DMS 273 (cell line): ENCODE results near the gene H2AZ2.

Source experiments
- DNase-seq: peaks from one replicate; lab custom pipeline; 2025; ENCODE audit not compliant: unreplicated experiment; lab: John Stamatoyannopoulos, UW

H2AZ2 gene

GRCh38 chr7:44847920-44848634, at the start of gene H2AZ2:
Gene H2AZ2 (minus strand): TSS chr7:44848087. CDS start chr7:44847971, 116 bp downstream.
- peak; percentile 100 for DNase-seq

- no peak for DNase-seq
These were observed 49.4 kb upstream of the H2AZ2 start for GRCh38 chr7:44897309-44897708.

- DNase-seq, result peak; percentile 62
These were observed 47.1 kb upstream of the H2AZ2 start for GRCh38 chr7:44894888-44895580.

GRCh38 chr7:44893710-44894234, 45.9 kb upstream of the H2AZ2 start:
- DNase-seq, result no peak

- DNase-seq, result no peak
These were observed 43.9 kb upstream of the H2AZ2 start for GRCh38 chr7:44891791-44892190.

- DNase-seq, result no peak
These were observed 43.5 kb upstream of the H2AZ2 start for GRCh38 chr7:44891372-44891771.

- peak; percentile 67 for DNase-seq
These were observed 41.3 kb upstream of the H2AZ2 start for GRCh38 chr7:44889086-44889781.

- DNase-seq, result no peak
These were observed 39.4 kb upstream of the H2AZ2 start for GRCh38 chr7:44887293-44887692.

- DNase-seq, result peak; percentile 99
These were observed 37.8 kb upstream of the H2AZ2 start, which contains the start of gene PURB for GRCh38 chr7:44885394-44886317. Gene PURB (minus strand): TSS chr7:44885530. CDS start chr7:44885348, 182 bp downstream.

- DNase-seq, result peak; percentile 90
These were observed 36.9 kb upstream of the H2AZ2 start for GRCh38 chr7:44884621-44885393.

- no peak for DNase-seq
These were observed 36.2 kb upstream of the H2AZ2 start for GRCh38 chr7:44883961-44884620.

- peak; percentile 41 for DNase-seq
These were observed 35.0 kb upstream of the H2AZ2 start for GRCh38 chr7:44882899-44883298.

GRCh38 chr7:44881610-44882009, 33.7 kb upstream of the H2AZ2 start:
- peak; percentile 34 for DNase-seq

GRCh38 chr7:44881066-44881600, 33.2 kb upstream of the H2AZ2 start:
- no peak for DNase-seq

GRCh38 chr7:44880317-44881018, 32.6 kb upstream of the H2AZ2 start:
- no peak for DNase-seq

- DNase-seq, result no peak
These were observed 28.5 kb upstream of the H2AZ2 start for GRCh38 chr7:44876393-44876792.

- no peak for DNase-seq
These were observed 27.4 kb upstream of the H2AZ2 start for GRCh38 chr7:44875241-44875640.

- no peak for DNase-seq
These were observed 24.9 kb upstream of the H2AZ2 start for GRCh38 chr7:44872787-44873186.
